KMS-11 (cell line): ENCODE results near the gene MGMT.

Experiments used
- H2AFZ ChIP-seq: fragments of 200-600 bp; sonication (generic); 2 replicates; pipeline ENCODE4 v1.6.1; 2016; ENCODE audit warnings: antibody characterized with exemption, mixed run types, low read depth
- H3K27ac ChIP-seq: fragments of 200-600 bp; sonication (generic); 2 replicates; pipeline ENCODE4 v1.6.1; 2016; ENCODE audit warnings: mild to moderate bottlenecking, mixed run types
- H3K27me3 ChIP-seq: fragments of 200-600 bp; sonication (generic); 2 replicates; pipeline ENCODE4 v1.6.1; 2017; ENCODE audit warnings: mild to moderate bottlenecking, low read depth, mixed run types, moderate library complexity; ENCODE audit not compliant: insufficient read depth
- H3K36me3 ChIP-seq: fragments of 200-600 bp; sonication (generic); 2 replicates; pipeline ENCODE4 v1.6.1; 2017; ENCODE audit warnings: mild to moderate bottlenecking, mixed run types; ENCODE audit not compliant: insufficient read depth
- H3K4me1 ChIP-seq: fragments of 200-600 bp; sonication (generic); 2 replicates; pipeline ENCODE4 v1.6.1; 2016; ENCODE audit warnings: mild to moderate bottlenecking, low read depth, mixed run types; ENCODE audit not compliant: poor library complexity, severe bottlenecking
- H3K4me2 ChIP-seq: fragments of 200-600 bp; sonication (generic); 2 replicates; pipeline ENCODE4 v1.7.0; 2016; ENCODE audit warnings: mild to moderate bottlenecking, mixed run types
- H3K4me3 ChIP-seq: fragments of 200-600 bp; sonication (generic); IDR thresholded peaks from 2 replicates; pipeline ENCODE4 v1.6.1; 2017; ENCODE audit warnings: low read depth, low read length, mixed read lengths; ENCODE audit not compliant: insufficient read depth
- H3K79me2 ChIP-seq: fragments of 200-600 bp; sonication (generic); 2 replicates; pipeline ENCODE4 v1.6.1; 2016; ENCODE audit warnings: low read depth, mixed run types; ENCODE audit not compliant: insufficient read depth
- H3K9ac ChIP-seq: fragments of 200-600 bp; sonication (generic); 2 replicates; pipeline ENCODE4 v1.6.1; 2016; ENCODE audit warnings: mild to moderate bottlenecking, mixed run types
- H4K20me1 ChIP-seq: fragments of 200-600 bp; sonication (generic); 2 replicates; pipeline ENCODE4 v1.6.1; 2016; ENCODE audit warnings: mild to moderate bottlenecking, mixed run types; ENCODE audit not compliant: insufficient read depth
- TF ChIP-seq, protein P1 (sequence below): fragments of 200-600 bp; sonication (generic); conservative IDR thresholded peaks from 2 replicates; pipeline ENCODE4 v1.6.1; 2017; ENCODE audit warnings: low read depth, mild to moderate bottlenecking, antibody characterized with exemption, low read length, moderate library complexity, mixed read lengths

Gene MGMT

GRCh38 chr10:129464251-129464650 lies 2.8 kb upstream of the MGMT start:
- H3K4me2 ChIP-seq: no peak overlapping the region
- no peaks in the 10 kb centered on the region for H4K20me1 ChIP-seq
- H3K27me3 ChIP-seq: no peaks in the 10 kb centered on the region
- TF ChIP-seq, protein P1, sequence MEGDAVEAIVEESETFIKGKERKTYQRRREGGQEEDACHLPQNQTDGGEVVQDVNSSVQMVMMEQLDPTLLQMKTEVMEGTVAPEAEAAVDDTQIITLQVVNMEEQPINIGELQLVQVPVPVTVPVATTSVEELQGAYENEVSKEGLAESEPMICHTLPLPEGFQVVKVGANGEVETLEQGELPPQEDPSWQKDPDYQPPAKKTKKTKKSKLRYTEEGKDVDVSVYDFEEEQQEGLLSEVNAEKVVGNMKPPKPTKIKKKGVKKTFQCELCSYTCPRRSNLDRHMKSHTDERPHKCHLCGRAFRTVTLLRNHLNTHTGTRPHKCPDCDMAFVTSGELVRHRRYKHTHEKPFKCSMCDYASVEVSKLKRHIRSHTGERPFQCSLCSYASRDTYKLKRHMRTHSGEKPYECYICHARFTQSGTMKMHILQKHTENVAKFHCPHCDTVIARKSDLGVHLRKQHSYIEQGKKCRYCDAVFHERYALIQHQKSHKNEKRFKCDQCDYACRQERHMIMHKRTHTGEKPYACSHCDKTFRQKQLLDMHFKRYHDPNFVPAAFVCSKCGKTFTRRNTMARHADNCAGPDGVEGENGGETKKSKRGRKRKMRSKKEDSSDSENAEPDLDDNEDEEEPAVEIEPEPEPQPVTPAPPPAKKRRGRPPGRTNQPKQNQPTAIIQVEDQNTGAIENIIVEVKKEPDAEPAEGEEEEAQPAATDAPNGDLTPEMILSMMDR: no peak
- H3K27ac ChIP-seq: no peak overlapping the region
- H2AFZ ChIP-seq: no peak overlapping the region
- H3K36me3 ChIP-seq: no peaks in the 10 kb centered on the region
- H3K4me1 ChIP-seq: peaks cover 8% of the 10 kb centered on the region
- no peak overlapping the region for H3K4me3 ChIP-seq
- H3K9ac ChIP-seq: no peak overlapping the region
- no peaks in the 10 kb centered on the region for H3K79me2 ChIP-seq

GRCh38 chr10:129465796-129466702 lies 992 bp upstream of the MGMT start:
- H3K79me2 ChIP-seq: no peaks in the 10 kb centered on the region
- H2AFZ ChIP-seq: peak overlapping the region; percentile 86
- TF ChIP-seq, protein P1: no peak
- H3K4me1 ChIP-seq: peaks cover 8% of the 10 kb centered on the region
- no peaks in the 10 kb centered on the region for H3K27me3 ChIP-seq
- H3K27ac ChIP-seq: peak overlapping the region; percentile 46; the same call in 1 of the 2 replicates
- H4K20me1 ChIP-seq: no peaks in the 10 kb centered on the region
- H3K4me3 ChIP-seq: no peak overlapping the region
- H3K4me2 ChIP-seq: peak overlapping the region; percentile 82
- H3K9ac ChIP-seq: peak overlapping the region; percentile 87
- H3K36me3 ChIP-seq: no peaks in the 10 kb centered on the region

DNA sequence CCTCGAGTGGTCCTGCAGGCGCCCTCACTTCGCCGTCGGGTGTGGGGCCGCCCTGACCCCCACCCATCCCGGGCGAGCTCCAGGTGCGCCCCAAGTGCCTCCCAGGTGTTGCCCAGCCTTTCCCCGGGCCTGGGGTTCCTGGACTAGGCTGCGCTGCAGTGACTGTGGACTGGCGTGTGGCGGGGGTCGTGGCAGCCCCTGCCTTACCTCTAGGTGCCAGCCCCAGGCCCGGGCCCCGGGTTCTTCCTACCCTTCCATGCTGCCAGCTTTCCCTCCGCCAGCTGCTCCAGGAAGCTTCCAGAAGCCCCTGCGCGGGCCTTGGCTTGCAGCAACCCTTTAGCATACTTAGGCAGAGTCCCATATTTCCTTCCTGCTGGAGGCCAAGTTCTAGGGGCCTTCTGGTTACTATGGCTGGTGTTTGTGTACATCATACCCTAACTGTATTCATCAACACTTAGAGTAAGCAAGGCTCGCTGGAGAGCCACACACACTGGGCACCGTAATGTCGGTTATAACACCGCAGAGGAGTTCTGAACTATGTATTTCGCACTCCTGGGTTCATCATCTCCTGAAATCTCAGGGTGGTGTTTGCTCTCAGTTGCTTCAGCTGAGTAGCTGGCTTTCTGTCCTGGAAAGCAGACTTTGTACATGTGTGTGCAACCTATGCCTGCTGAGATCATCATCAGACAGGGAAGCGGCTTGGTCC lies 471 bp downstream of the MGMT start:
- TF ChIP-seq, protein P1: no peak
- Histone ChIP-seq H3K27ac (peak overlapping the region; percentile 20; the same call in 1 of the 2 replicates), H3K4me2 (peak overlapping the region; percentile 79), H3K36me3 (no peaks in the 10 kb centered on the region), H3K4me1 (peaks cover 8% of the 10 kb centered on the region), H3K9ac (peak overlapping the region; percentile 77), H3K4me3 (no peak overlapping the region), H2AFZ (peak overlapping the region; percentile 55), H4K20me1 (no peaks in the 10 kb centered on the region), H3K79me2 (no peaks in the 10 kb centered on the region), H3K27me3 (no peaks in the 10 kb centered on the region)

- H3K27ac ChIP-seq: no peak overlapping the region
- H3K4me3 ChIP-seq: no peak overlapping the region
- H3K27me3 ChIP-seq: no peaks in the 10 kb centered on the region
- peak overlapping the region; percentile 79; the same call in 1 of the 2 replicates for H3K4me2 ChIP-seq
- no peak overlapping the region for H3K9ac ChIP-seq
- no peaks in the 10 kb centered on the region for H3K79me2 ChIP-seq
- TF ChIP-seq, protein P1: no peak
- no peak overlapping the region for H2AFZ ChIP-seq
- no peaks in the 10 kb centered on the region for H4K20me1 ChIP-seq
- peaks cover 8% of the 10 kb centered on the region for H3K4me1 ChIP-seq
- no peaks in the 10 kb centered on the region for H3K36me3 ChIP-seq
These were observed 1.1 kb downstream of the MGMT start for GRCh38 chr10:129468187-129468586.
